Lower leg skin (tissue), 3 donors: ENCODE data around the gene PTPRN2.

Experiments used
- POLR2A ChIP-seq, 2 donors: fragments of 450-650 bp; IDR thresholded peaks; one replicate each; pipeline ENCODE4 v1.6.1; 2016 to 2017; ENCODE audit warnings: antibody characterized with exemption in 2 of 2, mild to moderate bottlenecking in 1 of 2, moderate library complexity in 1 of 2
- TF ChIP-seq, protein P1 (sequence below), 3 donors: fragments of 450-650 bp; IDR thresholded peaks; one replicate each; pipeline ENCODE4 v1.5.1; 2016; ENCODE audit warnings: antibody characterized with exemption in 3 of 3, mild to moderate bottlenecking in 3 of 3, moderate library complexity in 2 of 3

DNA sequence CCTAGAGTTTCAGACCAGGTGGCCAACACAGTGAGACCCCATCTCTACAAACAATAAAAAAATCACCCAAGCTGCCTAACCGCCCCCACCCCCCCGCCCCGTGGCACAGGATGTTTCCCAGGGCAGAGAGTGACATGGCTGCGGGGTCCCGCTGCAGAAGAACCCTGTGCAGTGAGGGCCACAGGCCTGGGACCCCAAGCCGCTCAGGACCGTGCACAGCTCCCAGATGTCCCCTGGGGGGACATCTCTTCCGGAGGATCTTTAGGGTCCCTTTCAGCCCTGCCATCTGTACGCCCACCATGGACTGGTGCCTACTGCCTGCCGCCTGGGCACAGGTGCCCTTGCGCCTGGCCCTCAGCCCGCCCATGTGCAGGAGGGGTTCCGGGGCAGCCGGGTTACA is 877.2 kb downstream of the PTPRN2 start:
- TF ChIP-seq, protein P1, sequence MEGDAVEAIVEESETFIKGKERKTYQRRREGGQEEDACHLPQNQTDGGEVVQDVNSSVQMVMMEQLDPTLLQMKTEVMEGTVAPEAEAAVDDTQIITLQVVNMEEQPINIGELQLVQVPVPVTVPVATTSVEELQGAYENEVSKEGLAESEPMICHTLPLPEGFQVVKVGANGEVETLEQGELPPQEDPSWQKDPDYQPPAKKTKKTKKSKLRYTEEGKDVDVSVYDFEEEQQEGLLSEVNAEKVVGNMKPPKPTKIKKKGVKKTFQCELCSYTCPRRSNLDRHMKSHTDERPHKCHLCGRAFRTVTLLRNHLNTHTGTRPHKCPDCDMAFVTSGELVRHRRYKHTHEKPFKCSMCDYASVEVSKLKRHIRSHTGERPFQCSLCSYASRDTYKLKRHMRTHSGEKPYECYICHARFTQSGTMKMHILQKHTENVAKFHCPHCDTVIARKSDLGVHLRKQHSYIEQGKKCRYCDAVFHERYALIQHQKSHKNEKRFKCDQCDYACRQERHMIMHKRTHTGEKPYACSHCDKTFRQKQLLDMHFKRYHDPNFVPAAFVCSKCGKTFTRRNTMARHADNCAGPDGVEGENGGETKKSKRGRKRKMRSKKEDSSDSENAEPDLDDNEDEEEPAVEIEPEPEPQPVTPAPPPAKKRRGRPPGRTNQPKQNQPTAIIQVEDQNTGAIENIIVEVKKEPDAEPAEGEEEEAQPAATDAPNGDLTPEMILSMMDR (IDR thresholded peaks at IDR 0.05) = no peak
- no peak for TF ChIP-seq POLR2A (IDR thresholded peaks at IDR 0.05)
